HAP-1 (cell line): ENCODE results near the gene LRBA.

Source experiments
- DNase-seq, 2 experiments: peaks; one replicate each; pipeline ENCODE4 v3.0.0-alpha.2; 2016 to 2020; ENCODE audit warnings: low spot score in 2 of 2
- H3K27me3 ChIP-seq: fragments of 250-450 bp; sonication (Bioruptor Pico); 2 replicates; pipeline ENCODE4 v1.5.1; 2020; ENCODE audit warnings: low read depth, mild to moderate bottlenecking, moderate library complexity
- H3K36me3 ChIP-seq: fragments of 250-450 bp; sonication (Bioruptor Pico); replicated peaks from 2 replicates; pipeline ENCODE4 v1.5.1; 2020; ENCODE audit warnings: mild to moderate bottlenecking
- H3K4me1 ChIP-seq: fragments of 250-450 bp; sonication (Bioruptor Pico); 2 replicates; pipeline ENCODE4 v1.5.1; 2020; ENCODE audit warnings: mild to moderate bottlenecking
- H3K4me3 ChIP-seq: fragments of 250-450 bp; sonication (Bioruptor Pico); 2 replicates; pipeline ENCODE4 v1.5.1; 2020; ENCODE audit warnings: mild to moderate bottlenecking, moderate library complexity
- H3K9me3 ChIP-seq: fragments of 250-450 bp; sonication (Bioruptor Pico); 2 replicates; pipeline ENCODE4 v1.5.1; 2020; ENCODE audit warnings: mild to moderate bottlenecking, moderate library complexity
- in situ Hi-C: fragments of 300-500 bp; cut with MboI; formaldehyde crosslinking; loops from 3 replicates; pipeline ENCODE4 v1.14.3; 2020; ENCODE audit warnings: low sequenced_read_pairs, inconsistent platforms, mixed read lengths

The LRBA gene

GRCh38 chr4:150890246-150890645 lies 124.8 kb downstream of the LRBA start:
- H3K4me3 ChIP-seq: no peak overlapping the region
- no peaks in the 10 kb centered on the region for H3K36me3 ChIP-seq
- no peaks in the 10 kb centered on the region for H3K4me1 ChIP-seq
- in situ Hi-C loops: no loop called here
- no peaks in the 10 kb centered on the region for H3K27me3 ChIP-seq
- no peak for DNase-seq
- no peaks in the 10 kb centered on the region for H3K9me3 ChIP-seq

DNA sequence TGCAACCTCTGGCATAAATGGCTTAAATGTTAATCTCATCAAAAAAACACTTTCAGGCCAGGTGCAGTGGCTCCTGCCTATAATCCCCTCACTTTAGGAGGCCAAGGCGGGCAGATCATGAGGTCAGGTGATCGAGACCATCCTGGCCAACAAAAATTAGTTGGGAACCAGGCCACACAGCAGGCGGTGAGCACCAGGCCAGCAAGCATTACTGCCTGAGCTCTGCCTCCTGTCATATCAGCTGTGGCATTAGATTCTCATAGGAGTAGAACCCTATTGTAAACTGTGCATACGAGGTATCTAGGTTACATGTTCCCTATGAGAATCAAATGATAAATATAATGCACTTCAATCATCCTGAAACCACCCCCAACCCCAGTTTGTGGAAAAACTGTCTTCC lies 125.8 kb downstream of the LRBA start:
- no peak overlapping the region for H3K4me3 ChIP-seq
- no peak for DNase-seq
- H3K36me3 ChIP-seq: no peaks in the 10 kb centered on the region
- in situ Hi-C loops: no loop called here
- H3K9me3 ChIP-seq: no peaks in the 10 kb centered on the region
- H3K4me1 ChIP-seq: no peaks in the 10 kb centered on the region
- no peaks in the 10 kb centered on the region for H3K27me3 ChIP-seq

GRCh38 chr4:150888625-150889024 lies 126.5 kb downstream of the LRBA start:
- in situ Hi-C loops: no loop called here
- H3K36me3 ChIP-seq: no peaks in the 10 kb centered on the region
- no peaks in the 10 kb centered on the region for H3K9me3 ChIP-seq
- H3K27me3 ChIP-seq: no peaks in the 10 kb centered on the region
- no peak overlapping the region for H3K4me3 ChIP-seq
- no peaks in the 10 kb centered on the region for H3K4me1 ChIP-seq
- DNase-seq: no peak

DNA sequence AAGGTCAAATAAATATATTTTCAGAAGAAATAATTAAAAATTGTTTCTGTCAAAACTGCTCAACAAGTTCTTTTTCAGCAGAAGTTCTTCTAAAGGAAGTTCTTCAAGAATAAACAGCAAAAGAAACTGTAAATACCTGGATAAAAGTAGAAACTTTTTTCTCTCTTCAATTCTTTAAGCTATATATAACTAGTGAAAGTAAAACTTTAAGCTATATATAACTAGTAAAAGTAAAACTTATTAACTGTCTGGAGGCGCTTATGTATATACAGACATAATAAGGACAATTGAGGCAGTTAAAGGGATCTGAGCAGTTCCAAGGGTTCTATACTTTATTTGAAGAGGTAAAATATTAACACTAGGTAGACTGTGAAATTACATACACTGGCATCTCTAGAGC lies 126.9 kb downstream of the LRBA start:
- H3K4me3 ChIP-seq: no peak overlapping the region
- in situ Hi-C loops: no loop called here

GRCh38 chr4:150886597-150886996 lies 128.5 kb downstream of the LRBA start:
- DNase-seq: no peak
- Histone ChIP-seq H3K4me1 (no peaks in the 10 kb centered on the region), H3K36me3 (peaks cover 5% of the 10 kb centered on the region; the same call in 1 of the 2 replicates), H3K9me3 (no peaks in the 10 kb centered on the region), H3K4me3 (no peak overlapping the region), H3K27me3 (no peaks in the 10 kb centered on the region)
- in situ Hi-C loops: no loop called here

More for the DNA sequence above, 126.9 kb downstream of the LRBA start:
- H3K27me3 ChIP-seq: no peaks in the 10 kb centered on the region
- H3K9me3 ChIP-seq: no peaks in the 10 kb centered on the region
- no peaks in the 10 kb centered on the region for H3K4me1 ChIP-seq
- DNase-seq: no peak
- H3K36me3 ChIP-seq: no peaks in the 10 kb centered on the region

- peaks cover 8% of the 10 kb centered on the region; the same call in 1 of the 2 replicates for H3K36me3 ChIP-seq
- no peaks in the 10 kb centered on the region for H3K27me3 ChIP-seq
- no peak for DNase-seq
- H3K4me1 ChIP-seq: no peaks in the 10 kb centered on the region
- in situ Hi-C loops: no loop called here
- H3K9me3 ChIP-seq: peaks cover 3% of the 10 kb centered on the region; the same call in 1 of the 2 replicates
- no peak overlapping the region for H3K4me3 ChIP-seq
Observed at GRCh38 chr4:150884625-150885024, 130.5 kb downstream of the LRBA start.

DNA sequence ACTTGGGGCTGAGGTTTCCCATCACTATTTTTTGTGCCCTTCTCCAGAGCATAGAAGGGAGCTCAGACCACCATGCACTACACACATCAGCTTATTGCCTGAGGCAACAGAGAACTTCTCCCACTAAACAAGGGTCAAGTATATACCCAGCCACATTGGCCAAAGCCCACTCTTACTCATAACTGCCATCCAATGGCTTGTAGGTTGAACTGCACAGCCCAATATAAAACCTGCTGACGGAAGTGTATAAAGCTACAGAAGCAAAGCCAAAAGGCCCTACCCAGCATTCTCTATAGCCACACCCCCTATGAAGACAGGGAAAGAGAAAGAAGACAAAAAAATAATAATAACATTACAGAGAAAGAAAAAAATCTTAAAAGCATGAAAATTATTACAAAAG lies 139.7 kb downstream of the LRBA start:
- no peaks in the 10 kb centered on the region for H3K27me3 ChIP-seq
- DNase-seq: no peak
- 0 out of 2 replicates have a peak, but pooled peaks cover 8% of the 10 kb centered on the region for H3K36me3 ChIP-seq
- in situ Hi-C loops: no loop called here
- peaks cover 8% of the 10 kb centered on the region; the same call in 1 of the 2 replicates for H3K9me3 ChIP-seq
- no peak overlapping the region for H3K4me3 ChIP-seq
- H3K4me1 ChIP-seq: no peaks in the 10 kb centered on the region

DNA sequence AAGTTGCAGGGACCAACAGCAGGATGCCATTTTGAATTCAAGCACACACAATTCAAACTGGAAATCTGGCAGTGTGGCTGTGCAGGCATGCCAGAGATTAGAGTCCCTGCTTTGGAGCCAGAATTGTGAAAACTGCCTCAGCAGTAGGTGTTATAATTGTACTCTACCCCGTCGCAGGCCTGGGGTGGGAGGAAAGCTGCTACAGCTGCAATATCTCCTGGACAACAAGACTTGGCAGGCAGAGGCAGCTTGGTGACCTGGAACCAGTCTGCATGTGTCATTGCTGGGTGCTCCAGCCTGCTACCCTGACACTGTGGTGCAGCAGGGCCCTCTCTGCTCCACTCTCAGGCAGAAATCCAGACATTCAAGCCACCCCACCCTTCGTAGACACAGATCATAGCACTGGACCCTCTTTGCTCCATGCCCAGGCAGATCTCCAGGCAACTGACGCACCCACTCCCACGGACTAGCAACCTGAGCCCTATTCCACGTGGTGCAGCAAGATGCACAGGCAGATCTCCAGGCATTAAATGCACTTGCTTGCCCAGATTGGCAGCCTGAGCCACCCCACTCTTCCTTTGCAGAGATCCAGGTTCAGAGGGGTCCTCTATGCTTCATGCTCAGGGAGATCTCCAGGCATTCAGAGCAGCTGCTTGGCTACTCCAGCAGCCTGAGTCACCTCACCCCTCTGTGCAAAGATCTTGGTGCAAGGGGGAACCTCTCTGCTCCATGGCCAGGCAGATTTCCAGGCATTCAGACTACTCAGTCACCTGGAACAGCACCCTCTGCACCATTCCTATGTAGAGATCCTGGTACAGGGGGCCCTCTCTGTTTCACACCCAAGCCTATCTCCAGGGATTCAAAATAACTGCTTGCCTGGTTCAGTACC lies 140.5 kb downstream of the LRBA start:
- Histone ChIP-seq H3K9me3 (0 out of 2 replicates have a peak, but pooled peaks cover 5% of the 10 kb centered on the region), H3K27me3 (no peaks in the 10 kb centered on the region), H3K4me1 (no peaks in the 10 kb centered on the region), H3K4me3 (no peak overlapping the region), H3K36me3 (0 out of 2 replicates have a peak, but pooled peaks cover 4% of the 10 kb centered on the region)
- in situ Hi-C loops: loop anchor here (25.0 kb wide), 1 partner anchor 862 kb away; no protein-coding TSS in a partner anchor
- DNase-seq: no peak

GRCh38 chr4:150867148-150867547 lies 147.9 kb downstream of the LRBA start:
- Histone ChIP-seq H3K9me3 (no peaks in the 10 kb centered on the region), H3K4me3 (no peak overlapping the region), H3K36me3 (peaks cover 5% of the 10 kb centered on the region), H3K4me1 (no peaks in the 10 kb centered on the region), H3K27me3 (no peaks in the 10 kb centered on the region)
- peak; percentile 60 to 72 for DNase-seq
- in situ Hi-C loops: loop anchor here (10.0 to 25.0 kb wide), 2 partner anchors 572 to 855 kb away; no protein-coding TSS in a partner anchor

DNA sequence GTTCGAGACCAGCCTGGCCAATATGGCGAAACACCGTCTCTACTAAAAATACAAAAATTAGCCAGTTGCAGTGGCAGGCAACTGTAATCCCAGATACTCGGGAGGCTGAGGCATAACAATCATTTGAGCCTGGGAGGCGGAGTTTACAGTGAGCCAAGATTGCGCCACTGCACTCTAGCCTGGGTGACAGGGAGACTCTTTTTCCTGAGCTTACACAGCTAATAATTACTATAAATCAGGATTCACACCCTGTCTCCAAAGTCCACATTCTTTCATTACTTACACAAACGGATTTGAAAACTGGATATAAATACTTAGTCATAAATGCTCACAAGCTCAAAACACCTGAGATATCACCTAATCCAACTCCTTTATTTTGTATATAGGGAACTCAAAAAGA lies 151.6 kb downstream of the LRBA start:
- H3K9me3 ChIP-seq: no peaks in the 10 kb centered on the region
- no peak for DNase-seq
- in situ Hi-C loops: loop anchor here (10.0 to 25.0 kb wide), 2 partner anchors 569 to 851 kb away; no protein-coding TSS in a partner anchor

DNA sequence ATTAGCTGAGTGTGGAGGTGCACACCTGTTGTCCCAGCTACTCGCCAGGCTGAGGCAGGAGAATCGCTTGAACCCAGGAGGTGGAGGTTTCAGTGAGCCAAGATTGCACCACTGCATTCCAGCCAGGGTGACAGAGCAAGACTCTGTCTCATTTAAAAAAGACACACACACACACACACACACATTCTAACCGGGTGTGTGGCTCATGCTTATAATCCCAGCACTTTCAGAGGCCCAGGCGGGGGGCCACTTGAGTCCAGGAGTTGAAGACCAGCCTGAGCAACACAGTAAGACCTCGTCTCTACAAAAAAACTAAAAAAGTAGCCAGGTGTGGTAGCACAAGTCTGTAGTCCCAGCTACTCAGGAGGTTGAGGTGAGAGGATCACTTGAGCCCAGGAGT lies 152.3 kb downstream of the LRBA start:
- in situ Hi-C loops: loop anchor here (10.0 to 25.0 kb wide), 2 partner anchors 568 to 851 kb away; no protein-coding TSS in a partner anchor

More for the DNA sequence above, 151.6 kb downstream of the LRBA start:
- Histone ChIP-seq H3K27me3 (no peaks in the 10 kb centered on the region), H3K4me1 (no peaks in the 10 kb centered on the region), H3K4me3 (no peak overlapping the region), H3K36me3 (peaks cover 5% of the 10 kb centered on the region)

GRCh38 chr4:150859453-150859852 lies 155.6 kb downstream of the LRBA start:
- Histone ChIP-seq H3K4me3 (no peak overlapping the region), H3K36me3 (no peaks in the 10 kb centered on the region), H3K27me3 (no peaks in the 10 kb centered on the region), H3K4me1 (peaks cover 6% of the 10 kb centered on the region), H3K9me3 (no peaks in the 10 kb centered on the region)
- DNase-seq: no peak
- in situ Hi-C loops: loop anchor here (25.0 kb wide), 1 partner anchor 847 kb away; no protein-coding TSS in a partner anchor

More for the DNA sequence above, 152.3 kb downstream of the LRBA start:
- Histone ChIP-seq H3K36me3 (peaks cover 5% of the 10 kb centered on the region), H3K9me3 (no peaks in the 10 kb centered on the region), H3K4me1 (no peaks in the 10 kb centered on the region), H3K27me3 (no peaks in the 10 kb centered on the region), H3K4me3 (no peak overlapping the region)
- DNase-seq: no peak

DNA sequence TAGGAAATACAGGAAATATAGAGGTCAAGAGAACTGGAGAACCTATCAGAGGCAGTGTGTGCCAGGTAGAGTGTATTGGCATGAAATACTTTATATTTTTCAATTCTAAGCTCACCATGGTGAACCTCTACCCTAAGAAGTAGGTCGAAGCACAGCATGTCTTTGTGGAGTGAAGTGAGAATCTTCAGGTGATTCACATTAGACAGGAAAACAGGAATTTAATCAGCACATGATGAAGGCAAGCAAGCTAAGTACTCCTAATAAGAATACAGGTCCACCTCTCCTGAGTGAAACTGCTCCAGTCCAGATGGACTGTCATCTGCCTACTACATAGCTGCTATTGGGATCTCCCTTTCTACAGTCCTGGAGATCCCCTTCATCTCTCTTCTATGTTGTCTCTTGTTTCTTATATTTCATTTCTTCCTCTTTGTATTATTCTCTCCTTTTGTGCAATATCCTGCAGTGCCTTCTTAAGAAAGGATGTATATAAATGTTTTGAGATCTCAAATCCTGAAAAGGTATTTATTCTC lies 159.0 kb downstream of the LRBA start:
- Histone ChIP-seq H3K4me3 (no peak overlapping the region), H3K9me3 (no peaks in the 10 kb centered on the region), H3K4me1 (peaks cover 8% of the 10 kb centered on the region), H3K27me3 (no peaks in the 10 kb centered on the region), H3K36me3 (peaks cover 4% of the 10 kb centered on the region; the same call in 1 of the 2 replicates)
- in situ Hi-C loops: loop anchor here (25.0 kb wide), 1 partner anchor 844 kb away; no protein-coding TSS in a partner anchor
- no peak for DNase-seq

GRCh38 chr4:150854600-150854999 lies 160.5 kb downstream of the LRBA start:
- peaks cover 8% of the 10 kb centered on the region for H3K4me1 ChIP-seq
- peaks cover 5% of the 10 kb centered on the region for H3K36me3 ChIP-seq
- peak in 1 of 2 experiments; percentile 90 for DNase-seq
- in situ Hi-C loops: loop anchor here (25.0 kb wide), 1 partner anchor 842 kb away; no protein-coding TSS in a partner anchor
- no peaks in the 10 kb centered on the region for H3K9me3 ChIP-seq
- H3K4me3 ChIP-seq: no peak overlapping the region
- no peaks in the 10 kb centered on the region for H3K27me3 ChIP-seq
